HEK293T (cell line): ENCODE data around the gene SMTNL1.

ENCODE experiments used
- ARNT ChIP-seq: fragments of 450-650 bp; IDR thresholded peaks from 2 replicates; pipeline ENCODE4 v1.6.1; 2017; ENCODE audit warnings: mild to moderate bottlenecking
- FOXK2 ChIP-seq: fragments of 450-650 bp; IDR thresholded peaks from 2 replicates; pipeline ENCODE4 v1.6.1; 2016; ENCODE audit warnings: mild to moderate bottlenecking
- L3MBTL2 ChIP-seq: fragments of 450-650 bp; conservative IDR thresholded peaks from 2 replicates; pipeline ENCODE4 v1.6.1; 2016; ENCODE audit warnings: mild to moderate bottlenecking
- NFRKB ChIP-seq: fragments of 450-650 bp; IDR thresholded peaks from 2 replicates; pipeline ENCODE4 v1.6.1; 2016; ENCODE audit warnings: mild to moderate bottlenecking, moderate library complexity
- PKNOX1 ChIP-seq: fragments of 450-650 bp; IDR thresholded peaks from 2 replicates; pipeline ENCODE4 v1.6.1; 2016
- SP1 ChIP-seq: fragments of 450-650 bp; IDR thresholded peaks from 2 replicates; pipeline ENCODE4 v1.6.1; 2017
- SUZ12 ChIP-seq: fragments of 450-650 bp; IDR thresholded peaks from 2 replicates; pipeline ENCODE4 v1.6.1; 2016; ENCODE audit warnings: mild to moderate bottlenecking
- TARDBP ChIP-seq: fragments of 450-650 bp; IDR thresholded peaks from 2 replicates; pipeline ENCODE4 v1.6.1; 2016

DNA sequence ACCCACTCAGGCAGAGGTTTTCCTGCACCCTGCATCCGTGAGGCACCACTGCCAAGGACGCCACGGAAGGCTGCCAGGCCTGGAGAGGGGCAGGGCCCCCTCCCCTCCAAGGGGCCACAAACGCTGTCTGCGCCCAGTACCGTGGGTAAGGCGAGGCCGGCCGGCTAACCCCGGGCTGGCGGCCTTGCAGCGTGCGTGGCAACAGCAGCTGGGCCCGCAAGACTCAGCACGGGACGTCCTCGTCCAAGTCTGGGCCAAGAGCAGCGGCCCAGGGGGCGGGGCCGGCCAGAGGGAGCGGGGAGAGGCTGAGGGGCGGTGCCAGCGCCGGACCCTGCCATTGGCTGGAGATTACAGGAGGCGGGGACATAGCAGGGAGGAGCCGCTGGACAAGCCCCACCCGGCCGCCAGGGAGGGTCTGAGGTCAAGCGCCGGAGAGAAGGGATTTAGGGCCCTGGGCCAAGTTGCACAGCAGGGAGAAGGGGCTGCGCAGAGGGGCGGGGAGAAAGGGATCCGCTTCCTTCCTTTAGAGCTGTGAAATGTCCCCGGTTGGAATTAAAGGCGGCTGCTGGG is 37.9 kb upstream of the SMTNL1 start:
- TF ChIP-seq FOXK2 (no peak), SUZ12 (no peak), TARDBP (no peak), L3MBTL2 (no peak), SP1 (no peak), ARNT (no peak), PKNOX1 (no peak), NFRKB (no peak)
